Measurements from ENCODE around the gene CTSE. TPM values are rescaled to one million over a fixed set of nuclear protein-coding genes. Genes with fewer than 3 reads are reported as not detected.

CTSE gene
- total and polyA plus RNA-seq, 9 donors = 0.13 to 1.1 (median 0.80) TPM; not detected in 4

DNA sequence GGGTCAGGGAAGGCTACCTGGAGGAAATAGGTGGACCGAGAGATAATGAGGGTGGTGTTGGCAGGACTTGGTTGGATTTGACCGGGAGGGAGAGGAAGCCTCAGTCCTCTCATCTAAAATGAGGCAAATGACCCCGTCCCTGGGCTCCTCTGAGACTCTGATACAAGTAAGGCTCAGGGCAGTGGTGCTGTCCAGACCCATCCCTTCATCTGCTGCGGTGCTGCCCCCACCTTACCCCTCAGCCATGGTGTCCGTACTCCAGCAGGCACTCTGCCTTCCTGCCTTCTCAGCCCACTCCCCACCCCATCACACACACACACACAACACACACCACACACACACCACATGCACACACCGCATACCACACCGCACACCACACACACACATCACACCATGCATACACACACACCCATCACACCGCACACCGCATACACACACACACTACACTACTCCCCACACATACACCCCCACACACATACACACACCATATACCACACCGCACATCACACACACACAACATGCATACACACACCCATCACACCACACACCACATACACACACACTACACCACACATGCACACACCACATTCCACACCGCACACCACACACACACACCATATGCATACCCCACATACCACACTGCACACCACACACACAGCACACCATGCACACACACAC is 51.1 kb downstream of the CTSE start:
- no peak for DNase-seq
- intact Hi-C loops (cut with DNase I) = loop anchor here in 3 of 4 donors (2.0 to 10.0 kb wide), 3 partner anchors 52 to 308 kb away; no protein-coding TSS in a partner anchor
- Histone ChIP-seq H3K4me3 (no peak overlapping the region), H3K36me3 (no peaks in the 10 kb centered on the region), H3K27ac (no peak overlapping the region), H3K27me3 (no peaks in the 10 kb centered on the region), H3K4me1 (ENCODE audit: insufficient read depth) (peaks cover 4% of the 10 kb centered on the region), H3K9me3 (no peaks in the 10 kb centered on the region)
- 72 to 74% (median 73%) methylated on average over 11 of the region's 11 CpGs for WGBS, 3 donors
- no peak for TF ChIP-seq POLR2A (IDR thresholded peaks at IDR 0.05)
- TF ChIP-seq, protein P1, sequence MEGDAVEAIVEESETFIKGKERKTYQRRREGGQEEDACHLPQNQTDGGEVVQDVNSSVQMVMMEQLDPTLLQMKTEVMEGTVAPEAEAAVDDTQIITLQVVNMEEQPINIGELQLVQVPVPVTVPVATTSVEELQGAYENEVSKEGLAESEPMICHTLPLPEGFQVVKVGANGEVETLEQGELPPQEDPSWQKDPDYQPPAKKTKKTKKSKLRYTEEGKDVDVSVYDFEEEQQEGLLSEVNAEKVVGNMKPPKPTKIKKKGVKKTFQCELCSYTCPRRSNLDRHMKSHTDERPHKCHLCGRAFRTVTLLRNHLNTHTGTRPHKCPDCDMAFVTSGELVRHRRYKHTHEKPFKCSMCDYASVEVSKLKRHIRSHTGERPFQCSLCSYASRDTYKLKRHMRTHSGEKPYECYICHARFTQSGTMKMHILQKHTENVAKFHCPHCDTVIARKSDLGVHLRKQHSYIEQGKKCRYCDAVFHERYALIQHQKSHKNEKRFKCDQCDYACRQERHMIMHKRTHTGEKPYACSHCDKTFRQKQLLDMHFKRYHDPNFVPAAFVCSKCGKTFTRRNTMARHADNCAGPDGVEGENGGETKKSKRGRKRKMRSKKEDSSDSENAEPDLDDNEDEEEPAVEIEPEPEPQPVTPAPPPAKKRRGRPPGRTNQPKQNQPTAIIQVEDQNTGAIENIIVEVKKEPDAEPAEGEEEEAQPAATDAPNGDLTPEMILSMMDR (IDR thresholded peaks at IDR 0.05) = no peak
- TF ChIP-seq EP300 (IDR thresholded peaks at IDR 0.05) = no peak

DNA sequence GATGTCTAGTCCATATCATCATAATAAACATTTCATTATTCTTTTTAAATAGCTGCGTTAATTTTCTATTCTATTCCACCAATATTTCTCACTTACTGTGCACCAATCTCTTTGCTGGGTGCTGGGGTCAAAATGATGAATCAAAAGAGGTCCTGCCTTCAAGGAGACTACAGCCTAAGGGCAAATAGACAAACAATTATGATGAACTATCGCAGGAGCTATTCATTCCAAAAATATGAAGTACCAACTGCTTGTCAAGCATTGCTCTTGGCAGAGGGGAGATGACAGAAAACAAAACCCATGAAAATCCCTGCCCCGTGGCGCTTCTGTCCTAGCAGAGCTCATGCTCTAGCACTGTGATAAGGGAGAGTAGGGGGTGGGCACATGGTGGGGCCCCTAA is 51.6 kb downstream of the CTSE start:
- Histone ChIP-seq H3K4me3 (no peak overlapping the region), H3K9me3 (no peaks in the 10 kb centered on the region), H3K36me3 (no peaks in the 10 kb centered on the region), H3K4me1 (ENCODE audit: insufficient read depth) (peaks cover 4% of the 10 kb centered on the region), H3K27me3 (no peaks in the 10 kb centered on the region), H3K27ac (no peak overlapping the region)
- intact Hi-C loops (cut with DNase I) = loop anchor here in 3 of 4 donors (2.0 to 10.0 kb wide), 3 partner anchors 51 to 307 kb away; no protein-coding TSS in a partner anchor
- WGBS, 3 donors = 78 to 80% (median 80%) methylated on average over 4 of the region's 4 CpGs
- no peak for TF ChIP-seq POLR2A (IDR thresholded peaks at IDR 0.05)
- TF ChIP-seq EP300 (IDR thresholded peaks at IDR 0.05) = no peak
- TF ChIP-seq, protein P1 (IDR thresholded peaks at IDR 0.05) = no peak
- no peak for DNase-seq

DNA sequence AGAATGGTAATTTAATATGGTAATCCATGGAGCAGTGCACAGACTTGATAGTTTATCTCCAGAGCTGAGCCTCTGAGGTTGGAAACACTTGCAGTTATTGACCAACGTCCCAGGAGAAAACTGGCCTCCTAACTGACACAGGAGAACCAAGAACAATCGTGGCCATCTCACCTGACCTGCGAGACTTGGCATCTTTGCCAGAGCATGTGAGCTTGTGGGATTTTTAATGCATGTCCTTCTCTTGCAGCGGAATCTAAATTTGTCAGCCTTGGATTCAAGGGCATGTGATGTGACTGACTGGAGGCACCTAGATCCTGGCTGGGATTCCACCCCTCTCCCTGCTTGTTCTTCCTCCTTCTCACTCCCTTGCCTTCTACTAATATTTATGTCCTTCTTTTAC is 52.6 kb downstream of the CTSE start:
- H3K36me3 ChIP-seq = no peaks in the 10 kb centered on the region
- TF ChIP-seq, protein P1 (IDR thresholded peaks at IDR 0.05) = no peak
- TF ChIP-seq POLR2A (IDR thresholded peaks at IDR 0.05) = no peak
- H3K4me3 ChIP-seq = no peak overlapping the region
- intact Hi-C loops (cut with DNase I) = loop anchor here in 2 of 4 donors (10.0 kb wide), 2 partner anchors 56 to 306 kb away; no protein-coding TSS in a partner anchor
- WGBS, 3 donors = 67 to 74% (median 67%) methylated on average over 4 of the region's 4 CpGs
- no peak for DNase-seq
- no peaks in the 10 kb centered on the region for H3K27me3 ChIP-seq
- no peaks in the 10 kb centered on the region for H3K9me3 ChIP-seq
- H3K27ac ChIP-seq = no peak overlapping the region
- H3K4me1 ChIP-seq (ENCODE audit: insufficient read depth) = no peaks in the 10 kb centered on the region

DNA sequence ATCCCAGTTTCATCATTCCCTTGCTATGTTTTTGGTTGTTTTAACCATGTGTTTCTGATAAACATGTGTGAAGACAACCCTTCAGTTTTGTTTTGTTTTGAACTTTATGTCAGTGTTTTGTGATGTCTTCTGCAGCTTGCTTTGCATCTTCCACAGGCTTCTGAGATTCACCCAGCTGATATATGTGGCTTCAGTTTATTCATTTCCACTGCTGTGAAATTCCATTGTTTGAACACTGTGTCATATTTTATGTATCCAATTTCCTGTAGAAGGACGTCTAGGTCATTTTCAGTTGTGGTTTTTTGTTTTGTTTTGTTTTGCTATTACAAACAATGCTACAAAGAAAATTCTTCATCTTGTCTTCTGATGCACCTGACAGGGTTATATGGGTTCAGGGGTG is 53.2 kb downstream of the CTSE start:
- intact Hi-C loops (cut with DNase I) = loop anchor here in 2 of 4 donors (10.0 kb wide), 2 partner anchors 56 to 306 kb away; no protein-coding TSS in a partner anchor

More for the DNA sequence above, 53.2 kb downstream of the CTSE start:
- H3K36me3 ChIP-seq = no peaks in the 10 kb centered on the region
- no peak overlapping the region for H3K27ac ChIP-seq
- DNase-seq = no peak
- no peak overlapping the region for H3K4me3 ChIP-seq
- 7 to 39% (median 13%) methylated on average over 1 of the region's 1 CpG for WGBS, 3 donors
- no peaks in the 10 kb centered on the region for H3K27me3 ChIP-seq
- TF ChIP-seq EP300 (IDR thresholded peaks at IDR 0.05) (no peak), POLR2A (IDR thresholded peaks at IDR 0.05) (no peak)
- TF ChIP-seq, protein P1 (IDR thresholded peaks at IDR 0.05) = no peak
- H3K4me1 ChIP-seq (ENCODE audit: insufficient read depth) = no peaks in the 10 kb centered on the region
- no peaks in the 10 kb centered on the region for H3K9me3 ChIP-seq

All from ovary (tissue), 9 donors.